ENCODE results near the gene PLA2G15. TPM values are rescaled to one million over a fixed set of nuclear protein-coding genes. Genes with fewer than 3 reads are reported as not detected.

Gene PLA2G15
- polyA plus RNA-seq, 1 of the 3 experiments (the other 2 are of a cell fraction) = 23.9 TPM

- H3K4me1 ChIP-seq (ENCODE audit: control insufficient read depth in 1 of 2, insufficient read depth in 2 of 2, low read depth in 1 of 2, low read length in 1 of 2) = peaks cover 0 to 4% of the 10 kb centered on the region in 2 experiments; a peak in 2 of 4 replicates
- no peak overlapping the region for H2AFZ ChIP-seq (ENCODE audit: low read depth)
- no peak overlapping the region for H3K4me2 ChIP-seq
- DNase-seq = no peak
- H3K9ac ChIP-seq = no peak overlapping the region
- H4K20me1 ChIP-seq (ENCODE audit: insufficient read depth) = peaks cover 21% of the 10 kb centered on the region
- ChIA-PET POLR2A (no interaction called here), CTCF (interaction anchor here (13.8 kb wide), 1 partner anchor 61 kb away, joined by 355 read pairs; no protein-coding TSS in a partner anchor)
- H3K4me3 ChIP-seq (ENCODE audit: low read depth in 2 of 2, low read length in 1 of 2) = no peak overlapping the region
- H3K79me2 ChIP-seq (ENCODE audit: insufficient read depth) = peaks cover 99% of the 10 kb centered on the region
- H3K27ac ChIP-seq (ENCODE audit: low read depth in 2 of 2, low read length in 1 of 2) = no peak overlapping the region
- H3F3A ChIP-seq (replicated peaks; ENCODE audit: insufficient read depth) = peaks cover 14% of the 10 kb centered on the region
- H3K9me3 ChIP-seq = no peaks in the 10 kb centered on the region
- H3K36me3 ChIP-seq (replicated peaks in 1 of 2; ENCODE audit: control insufficient read depth in 1 of 2, insufficient read depth in 2 of 2, low read length in 1 of 2) = peaks cover 5 to 12% of the 10 kb centered on the region in 2 experiments
- H3K9me2 ChIP-seq = no peaks in the 10 kb centered on the region
- TF ChIP-seq, protein P1, sequence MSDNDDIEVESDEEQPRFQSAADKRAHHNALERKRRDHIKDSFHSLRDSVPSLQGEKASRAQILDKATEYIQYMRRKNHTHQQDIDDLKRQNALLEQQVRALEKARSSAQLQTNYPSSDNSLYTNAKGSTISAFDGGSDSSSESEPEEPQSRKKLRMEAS (IDR thresholded peaks at IDR 0.05; ENCODE audit: low read depth) = no peak
- TF ChIP-seq YY1 (IDR thresholded peaks at IDR 0.05; ENCODE audit: low read depth) = no peak
- no peak for TF ChIP-seq GATA2 (CRISPR knock-in tag; IDR thresholded peaks at IDR 0.05)
- no peak for TF ChIP-seq NFIC (IDR thresholded peaks at IDR 0.05; ENCODE audit: borderline replicate concordance)
- TF ChIP-seq SIN3A (IDR thresholded peaks at IDR 0.05; ENCODE audit: borderline replicate concordance, low read depth, low read length) = no peak
- no peak for TF ChIP-seq TAF1 (IDR thresholded peaks at IDR 0.05; ENCODE audit: borderline replicate concordance, low read depth, low read length)
- TF ChIP-seq ELF1 (IDR thresholded peaks at IDR 0.05) = no peak
- no peak for TF ChIP-seq SMC3 (IDR thresholded peaks at IDR 0.05; ENCODE audit: low read depth, low read length)
- no peak for TF ChIP-seq POLR2AphosphoS5 (IDR thresholded peaks at IDR 0.05; ENCODE audit: low read depth, low read length)
- TF ChIP-seq RAD21 (IDR thresholded peaks at IDR 0.05; ENCODE audit: low read length) = no peak
- TF ChIP-seq TCF12 (IDR thresholded peaks at IDR 0.05) = no peak
- no peak for TF ChIP-seq RXRA (IDR thresholded peaks at IDR 0.05; ENCODE audit: borderline replicate concordance, low read depth)
- TF ChIP-seq MEF2A (IDR thresholded peaks at IDR 0.05; ENCODE audit: borderline replicate concordance, low read depth) = no peak
- TF ChIP-seq MXI1 (IDR thresholded peaks at IDR 0.05; ENCODE audit: low read depth, low read length) = no peak
- no peak for TF ChIP-seq FOXM1 (IDR thresholded peaks at IDR 0.05; ENCODE audit: low read depth)
- 95% methylated on average over 4 of the region's 4 CpGs for WGBS (ENCODE audit: low lambda C conversion rate)
- no peaks in the 10 kb centered on the region for H3K27me3 ChIP-seq (ENCODE audit: insufficient read depth)
Measured at GRCh38 chr16:68269793-68270192, 24.6 kb downstream of the PLA2G15 start.

GRCh38 chr16:68270353-68270752, 25.2 kb downstream of the PLA2G15 start:
- peaks cover 21% of the 10 kb centered on the region for H4K20me1 ChIP-seq (ENCODE audit: insufficient read depth)
- CTCF ChIA-PET = interaction anchor here (13.8 kb wide), 1 partner anchor 61 kb away, joined by 355 read pairs; no protein-coding TSS in a partner anchor
- no peak overlapping the region for H3K9ac ChIP-seq
- 84% methylated on average over 1 of the region's 1 CpG for WGBS (ENCODE audit: low lambda C conversion rate)
- H3K9me2 ChIP-seq = no peaks in the 10 kb centered on the region
- H3F3A ChIP-seq (replicated peaks; ENCODE audit: insufficient read depth) = peaks cover 8% of the 10 kb centered on the region
- no peaks in the 10 kb centered on the region for H3K9me3 ChIP-seq
- H3K27ac ChIP-seq (ENCODE audit: low read depth in 2 of 2, low read length in 1 of 2) = no peak overlapping the region
- no peak overlapping the region for H3K4me3 ChIP-seq (ENCODE audit: low read depth in 2 of 2, low read length in 1 of 2)
- peaks cover 0 to 3% of the 10 kb centered on the region in 2 experiments; a peak in 2 of 4 replicates for H3K4me1 ChIP-seq (ENCODE audit: control insufficient read depth in 1 of 2, insufficient read depth in 2 of 2, low read depth in 1 of 2, low read length in 1 of 2)
- H3K79me2 ChIP-seq (ENCODE audit: insufficient read depth) = peaks cover 97% of the 10 kb centered on the region
- no peak overlapping the region for H3K4me2 ChIP-seq
- H2AFZ ChIP-seq (ENCODE audit: low read depth) = no peak overlapping the region
- peaks cover 8 to 12% of the 10 kb centered on the region in 2 experiments for H3K36me3 ChIP-seq (replicated peaks in 1 of 2; ENCODE audit: control insufficient read depth in 1 of 2, insufficient read depth in 2 of 2, low read length in 1 of 2)
- DNase-seq = no peak
- no peaks in the 10 kb centered on the region for H3K27me3 ChIP-seq (ENCODE audit: insufficient read depth)
- POLR2A ChIA-PET = no interaction called here
- TF ChIP-seq NFIC (IDR thresholded peaks at IDR 0.05; ENCODE audit: borderline replicate concordance) (no peak), RCOR1 (IDR thresholded peaks at IDR 0.05; ENCODE audit: low read length) (no peak), EP300 (IDR thresholded peaks at IDR 0.05; ENCODE audit: borderline replicate concordance in 1 of 2, low read depth in 1 of 2, low read length in 1 of 2) (no peak), RAD21 (IDR thresholded peaks at IDR 0.05; ENCODE audit: low read length) (no peak), EZH2phosphoT487 (IDR thresholded peaks at IDR 0.05; ENCODE audit: borderline replicate concordance, low read depth) (no peak), USF1 (IDR thresholded peaks at IDR 0.05; ENCODE audit: borderline replicate concordance, low read depth) (no peak), CHD2 (IDR thresholded peaks at IDR 0.05; ENCODE audit: low read length, partially characterized antibody) (no peak), JUND (IDR thresholded peaks at IDR 0.05) (no peak), NRF1 (IDR thresholded peaks at IDR 0.05; ENCODE audit: low read depth, low read length) (no peak)
- TF ChIP-seq, protein P2, sequence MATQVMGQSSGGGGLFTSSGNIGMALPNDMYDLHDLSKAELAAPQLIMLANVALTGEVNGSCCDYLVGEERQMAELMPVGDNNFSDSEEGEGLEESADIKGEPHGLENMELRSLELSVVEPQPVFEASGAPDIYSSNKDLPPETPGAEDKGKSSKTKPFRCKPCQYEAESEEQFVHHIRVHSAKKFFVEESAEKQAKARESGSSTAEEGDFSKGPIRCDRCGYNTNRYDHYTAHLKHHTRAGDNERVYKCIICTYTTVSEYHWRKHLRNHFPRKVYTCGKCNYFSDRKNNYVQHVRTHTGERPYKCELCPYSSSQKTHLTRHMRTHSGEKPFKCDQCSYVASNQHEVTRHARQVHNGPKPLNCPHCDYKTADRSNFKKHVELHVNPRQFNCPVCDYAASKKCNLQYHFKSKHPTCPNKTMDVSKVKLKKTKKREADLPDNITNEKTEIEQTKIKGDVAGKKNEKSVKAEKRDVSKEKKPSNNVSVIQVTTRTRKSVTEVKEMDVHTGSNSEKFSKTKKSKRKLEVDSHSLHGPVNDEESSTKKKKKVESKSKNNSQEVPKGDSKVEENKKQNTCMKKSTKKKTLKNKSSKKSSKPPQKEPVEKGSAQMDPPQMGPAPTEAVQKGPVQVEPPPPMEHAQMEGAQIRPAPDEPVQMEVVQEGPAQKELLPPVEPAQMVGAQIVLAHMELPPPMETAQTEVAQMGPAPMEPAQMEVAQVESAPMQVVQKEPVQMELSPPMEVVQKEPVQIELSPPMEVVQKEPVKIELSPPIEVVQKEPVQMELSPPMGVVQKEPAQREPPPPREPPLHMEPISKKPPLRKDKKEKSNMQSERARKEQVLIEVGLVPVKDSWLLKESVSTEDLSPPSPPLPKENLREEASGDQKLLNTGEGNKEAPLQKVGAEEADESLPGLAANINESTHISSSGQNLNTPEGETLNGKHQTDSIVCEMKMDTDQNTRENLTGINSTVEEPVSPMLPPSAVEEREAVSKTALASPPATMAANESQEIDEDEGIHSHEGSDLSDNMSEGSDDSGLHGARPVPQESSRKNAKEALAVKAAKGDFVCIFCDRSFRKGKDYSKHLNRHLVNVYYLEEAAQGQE (IDR thresholded peaks at IDR 0.05; ENCODE audit: low read depth, low read length) = no peak
- TF ChIP-seq, protein P3, sequence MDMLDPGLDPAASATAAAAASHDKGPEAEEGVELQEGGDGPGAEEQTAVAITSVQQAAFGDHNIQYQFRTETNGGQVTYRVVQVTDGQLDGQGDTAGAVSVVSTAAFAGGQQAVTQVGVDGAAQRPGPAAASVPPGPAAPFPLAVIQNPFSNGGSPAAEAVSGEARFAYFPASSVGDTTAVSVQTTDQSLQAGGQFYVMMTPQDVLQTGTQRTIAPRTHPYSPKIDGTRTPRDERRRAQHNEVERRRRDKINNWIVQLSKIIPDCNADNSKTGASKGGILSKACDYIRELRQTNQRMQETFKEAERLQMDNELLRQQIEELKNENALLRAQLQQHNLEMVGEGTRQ (IDR thresholded peaks at IDR 0.05; ENCODE audit: borderline replicate concordance, low read depth, low read length) = no peak
